Mesothelial cell of epicardium (in vitro differentiated cells): ENCODE results near the gene CDKAL1. TPM values are rescaled to one million over a fixed set of nuclear protein-coding genes. Genes with fewer than 3 reads are reported as not detected.

ENCODE experiments used
- DNase-seq, 2 experiments: peaks; one replicate each; pipeline ENCODE4 v3.0.0; 2021; ENCODE audit warnings: low spot score in 2 of 2; ENCODE audit not compliant: unreplicated experiment in 2 of 2
- H3K27ac Mint-ChIP-seq: 2 replicates; pipeline ENCODE4 v1.8.0; 2021; ENCODE audit warnings: mixed read lengths
- H3K27me3 Mint-ChIP-seq: 2 replicates; pipeline ENCODE4 v1.8.0; 2021; ENCODE audit warnings: low read depth, mixed read lengths
- H3K36me3 Mint-ChIP-seq: 2 replicates; pipeline ENCODE4 v1.8.0; 2021; ENCODE audit warnings: mixed read lengths
- H3K4me1 Mint-ChIP-seq: 2 replicates; pipeline ENCODE4 v1.8.0; 2021; ENCODE audit warnings: mixed read lengths
- H3K4me3 Mint-ChIP-seq: 2 replicates; pipeline ENCODE4 v1.8.0; 2021; ENCODE audit warnings: mild to moderate bottlenecking, moderate library complexity, mixed read lengths
- H3K9me3 Mint-ChIP-seq: 2 replicates; pipeline ENCODE4 v1.8.0; 2021; ENCODE audit warnings: mixed read lengths
- CTCF ChIP-seq: fragments of 200-600 bp; sonication (generic); IDR thresholded peaks from one replicate; pipeline ENCODE4 v1.5.0; 2021; ENCODE audit warnings: antibody characterized with exemption; ENCODE audit not compliant: unreplicated experiment
- total RNA-seq: library from RNA; stranded (reverse); gene quantifications from 3 replicates; pipeline ENCODE4 v1.2.1, GENCODE V29; 2021

CDKAL1 gene
- total RNA-seq, 1 donor from 2014 or later = 22.6 TPM

- Mint-ChIP-seq H3K4me3 (no peak overlapping the region), H3K27me3 (no peaks in the 10 kb centered on the region), H3K9me3 (peaks cover 10% of the 10 kb centered on the region), H3K36me3 (peaks cover 15% of the 10 kb centered on the region), H3K4me1 (peaks cover 2% of the 10 kb centered on the region), H3K27ac (no peak overlapping the region)
- no peak for TF ChIP-seq CTCF
- DNase-seq = no peak
Measured at GRCh38 chr6:20900389-20901160, 366.3 kb downstream of the CDKAL1 start.

DNA sequence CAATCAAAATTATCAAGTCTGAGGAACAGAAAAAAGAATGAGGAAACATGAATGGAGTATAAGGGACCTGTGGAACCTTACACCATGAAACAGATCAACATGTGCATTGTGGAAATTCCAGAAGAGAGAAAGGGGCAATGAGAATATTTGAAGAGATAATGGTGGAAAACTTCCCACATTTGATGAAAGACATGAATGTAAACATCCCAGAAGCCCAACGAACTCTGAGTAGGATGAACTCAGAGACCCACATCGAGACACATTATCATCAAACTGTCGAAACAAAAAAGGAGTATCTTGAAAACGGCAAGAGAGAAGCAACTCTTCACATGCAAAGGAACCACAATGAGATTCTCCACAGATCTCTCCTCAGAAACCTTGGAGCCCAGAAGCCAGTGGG lies 371.1 kb downstream of the CDKAL1 start:
- no peak for DNase-seq
- Mint-ChIP-seq H3K4me3 (no peak overlapping the region), H3K27ac (no peak overlapping the region), H3K27me3 (no peaks in the 10 kb centered on the region), H3K4me1 (peaks cover 2% of the 10 kb centered on the region), H3K36me3 (peaks cover 13% of the 10 kb centered on the region), H3K9me3 (peaks cover 13% of the 10 kb centered on the region)
- no peak for TF ChIP-seq CTCF

- Mint-ChIP-seq H3K36me3 (peaks cover 13% of the 10 kb centered on the region), H3K27ac (no peak overlapping the region), H3K27me3 (no peaks in the 10 kb centered on the region), H3K4me3 (no peak overlapping the region), H3K4me1 (peaks cover 1% of the 10 kb centered on the region), H3K9me3 (peaks cover 13% of the 10 kb centered on the region)
- no peak for TF ChIP-seq CTCF
- no peak for DNase-seq
Measured at GRCh38 chr6:20906945-20907344, 372.7 kb downstream of the CDKAL1 start.

DNA sequence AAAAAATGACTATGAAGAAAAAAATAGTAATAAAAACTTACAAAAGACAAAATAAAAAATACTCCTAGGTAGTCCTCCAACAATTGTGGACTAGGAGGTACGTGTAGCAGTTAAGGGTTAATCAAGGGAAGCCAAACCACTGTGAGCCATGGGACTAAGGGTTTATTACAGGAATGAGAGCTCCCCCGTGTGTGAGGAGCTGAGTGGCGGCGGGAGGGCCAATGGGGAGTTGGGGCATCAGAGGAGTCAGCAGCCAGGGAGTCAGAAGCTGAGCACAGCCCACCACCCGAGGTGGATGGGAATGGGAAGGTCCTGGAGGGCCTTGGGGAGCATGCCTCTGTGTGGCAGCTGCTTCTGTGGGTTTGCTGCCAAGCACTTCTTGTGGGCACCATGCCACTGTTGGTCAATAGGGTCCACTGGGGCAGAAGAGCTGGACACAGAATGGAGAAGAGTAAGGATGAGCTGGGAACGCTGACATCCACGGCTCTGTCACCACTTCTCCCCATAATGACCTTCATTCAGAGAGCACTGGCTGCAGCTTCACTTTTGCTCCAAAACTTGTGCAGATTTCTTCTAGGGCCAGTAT lies 373.3 kb downstream of the CDKAL1 start:
- Mint-ChIP-seq H3K27me3 (no peaks in the 10 kb centered on the region), H3K9me3 (peaks cover 13% of the 10 kb centered on the region), H3K4me1 (no peaks in the 10 kb centered on the region), H3K27ac (no peak overlapping the region), H3K36me3 (peaks cover 13% of the 10 kb centered on the region), H3K4me3 (no peak overlapping the region)
- no peak for TF ChIP-seq CTCF
- no peak for DNase-seq

DNA sequence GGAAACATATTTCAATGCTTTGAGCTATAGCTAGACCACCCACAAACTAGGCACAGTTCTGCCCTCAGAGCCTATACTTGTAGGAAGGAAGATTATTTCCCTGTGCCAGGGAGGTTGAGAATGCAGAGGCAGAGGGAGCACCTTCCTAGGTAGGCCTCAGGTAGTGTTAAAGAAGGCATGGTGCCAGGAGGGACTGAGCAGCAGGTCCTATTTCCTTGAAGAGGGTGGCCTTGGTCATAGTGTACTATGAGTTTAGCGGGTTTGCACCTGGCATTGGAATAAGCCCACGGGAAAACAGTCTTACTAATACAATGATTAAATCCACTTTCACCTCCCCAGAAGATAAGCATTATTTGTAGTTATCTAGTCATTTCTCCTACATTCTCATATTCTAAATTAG lies 375.4 kb downstream of the CDKAL1 start:
- Mint-ChIP-seq H3K4me3 (no peak overlapping the region), H3K36me3 (peaks cover 18% of the 10 kb centered on the region), H3K27me3 (no peaks in the 10 kb centered on the region), H3K9me3 (peaks cover 18% of the 10 kb centered on the region), H3K27ac (no peak overlapping the region), H3K4me1 (no peaks in the 10 kb centered on the region)
- TF ChIP-seq CTCF = no peak
- DNase-seq = no peak
